H9 (cell line): Measurements from ENCODE around the gene PKD1. TPM values are rescaled to one million over a fixed set of nuclear protein-coding genes. Genes with fewer than 3 reads are reported as not detected.
"Not testable (repeated sequence)": the region's sequence is repeated elsewhere in the genome, so short reads cannot be mapped to it uniquely, and the experiment has no call there.

Experiments
- DNase-seq: peaks from one replicate; pipeline ENCODE4 v3.0.0-alpha.2; 2017
- H2AFZ ChIP-seq: one replicate; pipeline ENCODE4 v1.6.1; 2013; ENCODE audit warnings: mild to moderate bottlenecking, low read length, control low read depth, moderate library complexity
- H2AK5ac ChIP-seq: 2 replicates; pipeline ENCODE4 v1.6.1; 2013; ENCODE audit warnings: low read length, control low read depth, mixed read lengths; ENCODE audit not compliant: insufficient read length
- H2BK120ac ChIP-seq: one replicate; pipeline ENCODE4 v1.6.1; 2013; ENCODE audit warnings: low read depth, mild to moderate bottlenecking, low read length, control low read depth, inconsistent platforms; ENCODE audit not compliant: poor library complexity, severe bottlenecking
- H2BK12ac ChIP-seq: 2 replicates; pipeline ENCODE4 v1.6.1; 2013; ENCODE audit warnings: low read length, control low read depth, mixed read lengths, low read depth; ENCODE audit not compliant: insufficient read length
- H2BK15ac ChIP-seq: 2 replicates; pipeline ENCODE4 v1.6.1; 2013; ENCODE audit warnings: low read depth, low read length, control low read depth
- H2BK20ac ChIP-seq: one replicate; pipeline ENCODE4 v1.6.1; 2013; ENCODE audit warnings: low read depth, mild to moderate bottlenecking, low read length, control low read depth, inconsistent platforms; ENCODE audit not compliant: poor library complexity, severe bottlenecking
- H2BK5ac ChIP-seq: 2 replicates; pipeline ENCODE4 v1.6.1; 2013; ENCODE audit warnings: low read length, control low read depth, mixed read lengths; ENCODE audit not compliant: insufficient read length
- H3K14ac ChIP-seq: 2 replicates; pipeline ENCODE4 v1.6.1; 2013; ENCODE audit warnings: low read length, control low read depth; ENCODE audit not compliant: insufficient read depth
- H3K18ac ChIP-seq: 2 replicates; pipeline ENCODE4 v1.6.1; 2013; ENCODE audit warnings: low read depth, mild to moderate bottlenecking, mixed read lengths, low read length, control low read depth; ENCODE audit not compliant: insufficient read length
- H3K23ac ChIP-seq: 2 replicates; pipeline ENCODE4 v1.6.1; 2013; ENCODE audit warnings: low read length, control low read depth, mixed read lengths, low read depth; ENCODE audit not compliant: insufficient read length
- H3K23me2 ChIP-seq: 2 replicates; pipeline ENCODE4 v1.6.1; 2013; ENCODE audit warnings: low read depth, mild to moderate bottlenecking, mixed read lengths, low read length, control low read depth; ENCODE audit not compliant: insufficient read length, poor library complexity, severe bottlenecking
- H3K27ac ChIP-seq: 2 replicates; pipeline ENCODE4 v1.5.1; 2013; ENCODE audit warnings: low read length, control low read depth, mixed read lengths, low read depth; ENCODE audit not compliant: insufficient read length
- H3K27me3 ChIP-seq: 2 replicates; pipeline ENCODE4 v1.6.1; 2013; ENCODE audit warnings: low read length, control low read depth, inconsistent platforms; ENCODE audit not compliant: insufficient read depth
- H3K4ac ChIP-seq: 2 replicates; pipeline ENCODE4 v1.6.1; 2013; ENCODE audit warnings: low read depth, mild to moderate bottlenecking, control low read depth, inconsistent platforms, low read length, moderate library complexity
- H3K4me1 ChIP-seq: 2 replicates; pipeline ENCODE4 v1.6.1; 2013; ENCODE audit warnings: low read length, control low read depth, inconsistent platforms; ENCODE audit not compliant: insufficient read depth
- H3K4me2 ChIP-seq: 2 replicates; pipeline ENCODE4 v1.6.1; 2013; ENCODE audit warnings: low read length, control low read depth, mixed read lengths; ENCODE audit not compliant: insufficient read length, insufficient read depth
- H3K56ac ChIP-seq: 2 replicates; pipeline ENCODE4 v1.6.1; 2013; ENCODE audit warnings: low read depth, mild to moderate bottlenecking, mixed read lengths, low read length, control low read depth; ENCODE audit not compliant: insufficient read length
- H3K79me1 ChIP-seq: 2 replicates; pipeline ENCODE4 v1.6.1; 2013; ENCODE audit warnings: low read depth, mild to moderate bottlenecking, moderate library complexity, low read length, control low read depth, inconsistent platforms; ENCODE audit not compliant: insufficient read depth, poor library complexity, severe bottlenecking
- H3K79me2 ChIP-seq: 2 replicates; pipeline ENCODE4 v1.6.1; 2013; ENCODE audit warnings: low read length, control low read depth, inconsistent platforms; ENCODE audit not compliant: insufficient read depth
- H3K9ac ChIP-seq: 2 replicates; pipeline ENCODE4 v1.6.1; 2013; ENCODE audit warnings: low read length, control low read depth, mixed read lengths; ENCODE audit not compliant: insufficient read length; ENCODE audit errors: extremely low read depth
- H3K9me3 ChIP-seq: one replicate; pipeline ENCODE4 v1.6.1; 2013; ENCODE audit warnings: low read depth, low read length, inconsistent platforms; ENCODE audit not compliant: control insufficient read depth
- H3T11ph ChIP-seq: one replicate; pipeline ENCODE4 v1.6.1; 2013; ENCODE audit warnings: mild to moderate bottlenecking, low read length, control low read depth, inconsistent platforms
- H4K20me1 ChIP-seq: one replicate; pipeline ENCODE4 v1.6.1; 2013; ENCODE audit not compliant: control insufficient read depth, insufficient read length, insufficient read depth
- H4K5ac ChIP-seq: 2 replicates; pipeline ENCODE4 v1.6.1; 2013; ENCODE audit warnings: low read depth, mild to moderate bottlenecking, mixed read lengths, low read length, control low read depth; ENCODE audit not compliant: insufficient read length
- H4K8ac ChIP-seq: replicated peaks from 2 replicates; pipeline ENCODE4 v1.6.1; 2013; ENCODE audit warnings: low read length, control low read depth, mixed read lengths, low read depth; ENCODE audit not compliant: insufficient read length
- H4K91ac ChIP-seq: 2 replicates; pipeline ENCODE4 v1.6.1; 2013; ENCODE audit warnings: low read depth, mild to moderate bottlenecking, moderate library complexity, mixed read lengths, low read length, control low read depth; ENCODE audit not compliant: insufficient read length
- H3K27ac Mint-ChIP-seq, 3 experiments: 2 replicates in 2 of 3; 3 replicates in 1 of 3; pipeline ENCODE4 v1.8.0; 2020 to 2021; ENCODE audit warnings: mixed read lengths in 3 of 3, mild to moderate bottlenecking in 1 of 3, moderate library complexity in 1 of 3
- H3K27me3 Mint-ChIP-seq: 2 replicates; pipeline ENCODE4 v1.8.0; 2021; ENCODE audit warnings: low read depth, mild to moderate bottlenecking, moderate library complexity, mixed read lengths
- H3K36me3 Mint-ChIP-seq, 3 experiments: 2 replicates in 2 of 3; 3 replicates in 1 of 3; pipeline ENCODE4 v1.8.0; 2020 to 2021; ENCODE audit warnings: low read depth in 3 of 3, mixed read lengths in 3 of 3; ENCODE audit not compliant: insufficient read depth in 1 of 3
- H3K4me1 Mint-ChIP-seq, 2 experiments: 2 replicates each; pipeline ENCODE4 v1.8.0; 2020; ENCODE audit warnings: mixed read lengths in 2 of 2
- H3K4me3 Mint-ChIP-seq, 2 experiments: 2 replicates in 1 of 2; 3 replicates in 1 of 2; pipeline ENCODE4 v1.8.0; 2020 to 2021; ENCODE audit warnings: mild to moderate bottlenecking in 2 of 2, mixed read lengths in 2 of 2, moderate library complexity in 1 of 2
- H3K9me3 Mint-ChIP-seq, 2 experiments: 2 replicates in 1 of 2; 3 replicates in 1 of 2; pipeline ENCODE4 v1.8.0; 2020; ENCODE audit warnings: mild to moderate bottlenecking in 2 of 2, mixed read lengths in 2 of 2, moderate library complexity in 1 of 2
- WGBS: extraction: QIAGEN DNeasy Blood & Tissue Kit; methylation state at CpG from one replicate; pipeline ENCODE4 v1.1.7; 2013; ENCODE audit warnings: missing lambda C conversion rate, low lambda C conversion rate, mixed read lengths; ENCODE audit not compliant: insufficient read length; ENCODE audit errors: extremely low coverage; 5-methylcytosine and 5-hydroxymethylcytosine counted together
- total RNA-seq: library from RNA; stranded (reverse); gene quantifications from 2 replicates; pipeline ENCODE4 v1.2.1, GENCODE V29; 2021
- TF ChIP-seq, protein P1 (sequence below): fragments of 200-600 bp; sonication (generic); conservative IDR thresholded peaks from 3 replicates; pipeline ENCODE4 v1.8.0; 2021; ENCODE audit warnings: antibody characterized with exemption, mild to moderate bottlenecking

PKD1 gene
- total RNA-seq, 1 experiment from 2014 or later, result 88.0 TPM

DNA sequence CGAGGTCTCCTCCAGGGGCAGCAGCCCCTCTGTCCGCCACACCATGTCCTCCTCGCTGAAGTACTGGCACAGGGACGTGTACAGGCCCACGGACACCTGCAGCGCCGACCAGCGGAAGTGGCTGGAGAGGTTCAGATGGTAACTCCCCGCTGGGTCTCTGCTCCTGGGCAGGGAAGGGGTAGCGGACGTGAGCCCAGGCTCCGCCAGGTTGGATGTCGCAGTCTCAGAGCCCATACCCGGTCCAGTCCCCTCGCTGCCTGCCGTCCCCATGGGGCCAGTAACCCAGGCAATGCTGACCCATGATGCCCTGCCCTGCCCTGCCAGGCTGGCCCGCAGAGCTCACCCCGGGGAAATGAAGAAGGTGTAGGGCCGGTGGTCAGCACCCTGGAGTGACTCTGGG lies 33.2 kb downstream of the PKD1 start:
- Histone ChIP-seq H4K20me1 (no peaks in the 10 kb centered on the region), H2AFZ (no peak overlapping the region), H3K4ac (no peak overlapping the region), H3K9ac (no peak overlapping the region), H3K56ac (no peak overlapping the region), H3K4me1 (no peaks in the 10 kb centered on the region), H3K18ac (no peak overlapping the region), H4K91ac (no peak overlapping the region), H3K27ac (no peak overlapping the region), H2BK5ac (no peak overlapping the region), H3K9me3 (no peaks in the 10 kb centered on the region), H2BK12ac (no peak overlapping the region), H3K4me2 (no peak overlapping the region), H2BK20ac (no peak overlapping the region), H3T11ph (no peak overlapping the region), H3K79me1 (no peaks in the 10 kb centered on the region), H2BK120ac (no peak overlapping the region), H4K5ac (no peak overlapping the region), H2AK5ac (no peak overlapping the region), H3K14ac (no peak overlapping the region), H3K23ac (no peak overlapping the region), H4K8ac (no peak overlapping the region), H3K23me2 (no peaks in the 10 kb centered on the region), H2BK15ac (no peak overlapping the region), H3K27me3 (no peaks in the 10 kb centered on the region), H3K79me2 (no peaks in the 10 kb centered on the region)
- TF ChIP-seq, protein P1, sequence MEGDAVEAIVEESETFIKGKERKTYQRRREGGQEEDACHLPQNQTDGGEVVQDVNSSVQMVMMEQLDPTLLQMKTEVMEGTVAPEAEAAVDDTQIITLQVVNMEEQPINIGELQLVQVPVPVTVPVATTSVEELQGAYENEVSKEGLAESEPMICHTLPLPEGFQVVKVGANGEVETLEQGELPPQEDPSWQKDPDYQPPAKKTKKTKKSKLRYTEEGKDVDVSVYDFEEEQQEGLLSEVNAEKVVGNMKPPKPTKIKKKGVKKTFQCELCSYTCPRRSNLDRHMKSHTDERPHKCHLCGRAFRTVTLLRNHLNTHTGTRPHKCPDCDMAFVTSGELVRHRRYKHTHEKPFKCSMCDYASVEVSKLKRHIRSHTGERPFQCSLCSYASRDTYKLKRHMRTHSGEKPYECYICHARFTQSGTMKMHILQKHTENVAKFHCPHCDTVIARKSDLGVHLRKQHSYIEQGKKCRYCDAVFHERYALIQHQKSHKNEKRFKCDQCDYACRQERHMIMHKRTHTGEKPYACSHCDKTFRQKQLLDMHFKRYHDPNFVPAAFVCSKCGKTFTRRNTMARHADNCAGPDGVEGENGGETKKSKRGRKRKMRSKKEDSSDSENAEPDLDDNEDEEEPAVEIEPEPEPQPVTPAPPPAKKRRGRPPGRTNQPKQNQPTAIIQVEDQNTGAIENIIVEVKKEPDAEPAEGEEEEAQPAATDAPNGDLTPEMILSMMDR, result no peak
- no peaks in the 10 kb centered on the region for H3K27me3 Mint-ChIP-seq
- no peak for DNase-seq
- no peaks in the 10 kb centered on the region for H3K4me1 Mint-ChIP-seq
- WGBS, result no CpG with 5 or more reads among the region's 19 CpGs
- peaks cover 6 to 29% (median 9%) of the 10 kb centered on the region in 3 experiments; a peak in 6 of 7 replicates for H3K36me3 Mint-ChIP-seq
- H3K9me3 Mint-ChIP-seq, result no peaks in the 10 kb centered on the region
- H3K4me3 Mint-ChIP-seq, result no peak overlapping the region
- no peak overlapping the region for H3K27ac Mint-ChIP-seq

DNA sequence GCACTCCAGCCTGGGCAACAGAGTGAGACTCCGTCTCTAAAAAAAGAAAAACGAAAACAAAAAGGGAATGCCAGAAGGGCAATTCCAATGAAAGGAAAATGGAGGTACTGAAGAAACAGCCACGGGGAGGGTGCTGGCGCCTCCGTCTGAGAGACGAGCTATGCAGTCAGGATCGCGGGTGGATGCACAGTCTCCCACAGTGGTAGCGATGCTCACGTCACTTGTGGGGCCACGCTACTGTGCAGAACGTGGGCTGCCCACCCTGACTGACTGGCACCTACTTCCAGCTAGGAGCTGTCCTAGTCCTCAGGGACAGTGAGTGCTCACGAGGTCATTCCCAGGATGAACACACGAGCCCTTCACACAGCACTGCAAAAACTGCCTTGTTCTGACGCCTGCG lies 34.1 kb downstream of the PKD1 start:
- not testable (repeated sequence) for H3K56ac ChIP-seq, H3K27ac ChIP-seq, H3K4me2 ChIP-seq, H3K79me1 ChIP-seq, H3K23me2 ChIP-seq, H3K27me3 Mint-ChIP-seq, H3K9me3 ChIP-seq, DNase-seq, H3K4me1 ChIP-seq, H3K4me3 Mint-ChIP-seq, H2AFZ ChIP-seq, H2AK5ac ChIP-seq, H2BK120ac ChIP-seq, H2BK12ac ChIP-seq, H3K4ac ChIP-seq, H3K9ac ChIP-seq, H4K8ac ChIP-seq, H2BK20ac ChIP-seq, H3K79me2 ChIP-seq, H3K9me3 Mint-ChIP-seq, H3T11ph ChIP-seq, H4K5ac ChIP-seq, H2BK5ac ChIP-seq, H3K4me1 Mint-ChIP-seq, H3K27me3 ChIP-seq, H2BK15ac ChIP-seq, H4K91ac ChIP-seq, H3K14ac ChIP-seq, H3K18ac ChIP-seq, H3K23ac ChIP-seq, H4K20me1 ChIP-seq
- Mint-ChIP-seq H3K36me3 (peaks cover 5 to 33% (median 9%) of the 10 kb centered on the region in 3 experiments; a peak in 6 of 7 replicates), H3K27ac (0 out of 7 replicates have a peak overlapping the region, but pooled peaks of 1 of the 3 experiments have one; percentile 32)
- WGBS, result no CpG with 5 or more reads among the region's 16 CpGs
